Measurements from ENCODE around the gene ZC2HC1C.

The ZC2HC1C gene

GRCh38 chr14:75069811-75070145 lies 337 bp downstream of the ZC2HC1C start:
- TF ChIP-seq CTCF (IDR thresholded peaks at IDR 0.05; ENCODE audit: low read depth, low read length) = no peak
- in situ Hi-C loops (cut with HindIII; ENCODE audit: low sequenced_read_pairs) = no loop called here
- no peak for DNase-seq (ENCODE audit: low read depth, low spot score)

GRCh38 chr14:75070383-75070782 lies 942 bp downstream of the ZC2HC1C start:
- TF ChIP-seq CTCF (IDR thresholded peaks at IDR 0.05; ENCODE audit: low read depth, low read length) = no peak
- DNase-seq (ENCODE audit: low read depth, low spot score) = no peak
- no peak overlapping the region for H3K4me3 ChIP-seq (ENCODE audit: low read depth, low read length)
- in situ Hi-C loops (cut with HindIII; ENCODE audit: low sequenced_read_pairs) = no loop called here

More at GRCh38 chr14:75069811-75070145, 337 bp downstream of the ZC2HC1C start:
- peak overlapping the region; percentile 52 for H3K4me3 ChIP-seq (ENCODE audit: low read depth, low read length)

GRCh38 chr14:75077794-75078193 lies 8.4 kb downstream of the ZC2HC1C start:
- no peak overlapping the region for H3K4me3 ChIP-seq (ENCODE audit: low read depth, low read length)
- in situ Hi-C loops (cut with HindIII; ENCODE audit: low sequenced_read_pairs) = no loop called here
- no peak for TF ChIP-seq CTCF (IDR thresholded peaks at IDR 0.05; ENCODE audit: low read depth, low read length)
- DNase-seq (ENCODE audit: low read depth, low spot score) = no peak

GRCh38 chr14:75079521-75079920 lies 10.1 kb downstream of the ZC2HC1C start:
- H3K4me3 ChIP-seq (ENCODE audit: low read depth, low read length) = no peak overlapping the region
- in situ Hi-C loops (cut with HindIII; ENCODE audit: low sequenced_read_pairs) = no loop called here
- no peak for TF ChIP-seq CTCF (IDR thresholded peaks at IDR 0.05; ENCODE audit: low read depth, low read length)
- no peak for DNase-seq (ENCODE audit: low read depth, low spot score)

GRCh38 chr14:75081660-75082229 lies 12.3 kb downstream of the ZC2HC1C start:
- H3K4me3 ChIP-seq (ENCODE audit: low read depth, low read length) = no peak overlapping the region
- peak; percentile 6 for DNase-seq (ENCODE audit: low read depth, low spot score)
- no peak for TF ChIP-seq CTCF (IDR thresholded peaks at IDR 0.05; ENCODE audit: low read depth, low read length)
- in situ Hi-C loops (cut with HindIII; ENCODE audit: low sequenced_read_pairs) = no loop called here

- H3K4me3 ChIP-seq (ENCODE audit: low read depth, low read length) = no peak overlapping the region
- in situ Hi-C loops (cut with HindIII; ENCODE audit: low sequenced_read_pairs) = no loop called here
- DNase-seq (ENCODE audit: low read depth, low spot score) = no peak
Observed at GRCh38 chr14:75083271-75083670, 13.8 kb downstream of the ZC2HC1C start.

More at GRCh38 chr14:75083271-75083670, 13.8 kb downstream of the ZC2HC1C start:
- TF ChIP-seq CTCF (IDR thresholded peaks at IDR 0.05; ENCODE audit: low read depth, low read length) = no peak

All from astrocyte of the spinal cord (primary cell).